GM19351 (cell line): ENCODE data around the gene CCDC177.

Experiments used
- ATAC-seq: cut with Tn5 transposase; IDR thresholded peaks from one replicate; pipeline ENCODE4 v1.9.1; 2021; ENCODE audit warnings: mild to moderate bottlenecking, moderate library complexity; ENCODE audit not compliant: unreplicated experiment

Gene CCDC177

GRCh38 chr14:69570836-69571330 lies 3.8 kb downstream of the CCDC177 start:
- no peak for ATAC-seq

GRCh38 chr14:69569859-69570258 lies 4.8 kb downstream of the CCDC177 start:
- no peak for ATAC-seq

- no peak for ATAC-seq
Observed at GRCh38 chr14:69567563-69567962, 7.1 kb downstream of the CCDC177 start.

- no peak for ATAC-seq
Observed at GRCh38 chr14:69561893-69562292, 12.8 kb downstream of the CCDC177 start.

GRCh38 chr14:69560826-69561225 lies 13.8 kb downstream of the CCDC177 start:
- no peak for ATAC-seq

GRCh38 chr14:69559581-69560011 lies 15.1 kb downstream of the CCDC177 start:
- ATAC-seq, result no peak

GRCh38 chr14:69558774-69559173 lies 15.9 kb downstream of the CCDC177 start:
- ATAC-seq, result no peak

GRCh38 chr14:69554500-69554899 lies 20.2 kb downstream of the CCDC177 start:
- ATAC-seq, result no peak

- ATAC-seq, result no peak
Observed at GRCh38 chr14:69553252-69553651, 21.4 kb downstream of the CCDC177 start.

GRCh38 chr14:69551511-69551910 lies 23.2 kb downstream of the CCDC177 start:
- no peak for ATAC-seq

GRCh38 chr14:69548566-69548965 lies 26.1 kb downstream of the CCDC177 start:
- ATAC-seq, result no peak

GRCh38 chr14:69547701-69548348 lies 26.8 kb downstream of the CCDC177 start:
- ATAC-seq, result no peak

GRCh38 chr14:69543341-69544115 lies 31.1 kb downstream of the CCDC177 start:
- no peak for ATAC-seq

- no peak for ATAC-seq
Observed at GRCh38 chr14:69542311-69542710, 32.4 kb downstream of the CCDC177 start.

GRCh38 chr14:69540654-69541335 lies 33.9 kb downstream of the CCDC177 start:
- no peak for ATAC-seq

GRCh38 chr14:69539631-69540410 lies 34.9 kb downstream of the CCDC177 start:
- ATAC-seq, result no peak

- ATAC-seq, result no peak
Observed at GRCh38 chr14:69538766-69539165, 35.9 kb downstream of the CCDC177 start.

- ATAC-seq, result no peak
Observed at GRCh38 chr14:69537900-69538299, 36.8 kb downstream of the CCDC177 start.

GRCh38 chr14:69536971-69537370 lies 37.7 kb downstream of the CCDC177 start:
- no peak for ATAC-seq

GRCh38 chr14:69535230-69535848 lies 39.3 kb downstream of the CCDC177 start:
- ATAC-seq, result no peak
